CD4-positive, alpha-beta memory T cell (primary cell): ENCODE data around the gene FOXI3. TPM values are rescaled to one million over a fixed set of nuclear protein-coding genes. Genes with fewer than 3 reads are reported as not detected.
"Not testable (repeated sequence)": the region's sequence is repeated elsewhere in the genome, so short reads cannot be mapped to it uniquely, and the experiment has no call there.

Experiments used
- CTCF ChIA-PET: fragments of 350-600 bp; sonication (Branson Sonifier 250); formaldehyde crosslinking; loops from one replicate; lab custom pipeline; 2021; ENCODE audit warnings: inconsistent platforms; ENCODE audit not compliant: partially characterized antibody; lab: Charles Lee
- POLR2A ChIA-PET: fragments of 350-600 bp; sonication (Branson Sonifier 250); formaldehyde crosslinking; loops from one replicate; lab custom pipeline; 2021; ENCODE audit not compliant: partially characterized antibody; lab: Charles Lee
- DNase-seq, 5 donors: peaks; one replicate each; pipeline versions ENCODE4 v3.0.0 to v3.0.0-alpha.2; 2020 to 2022; ENCODE audit warnings: mixed read lengths in 1 of 5
- H3K27ac ChIP-seq: one replicate; pipeline ENCODE4 v1.7.0; 2013; ENCODE audit warnings: low read depth, low read length
- H3K27me3 ChIP-seq: 2 replicates; pipeline ENCODE4 v1.7.0; 2013; ENCODE audit warnings: mild to moderate bottlenecking, low read length, moderate library complexity; ENCODE audit not compliant: insufficient read depth
- H3K36me3 ChIP-seq: 2 replicates; pipeline ENCODE4 v1.7.0; 2013; ENCODE audit warnings: mild to moderate bottlenecking, low read length, moderate library complexity; ENCODE audit not compliant: insufficient read depth
- H3K4me1 ChIP-seq: 2 replicates; pipeline ENCODE4 v1.7.0; 2013; ENCODE audit warnings: mild to moderate bottlenecking, low read length, moderate library complexity; ENCODE audit not compliant: insufficient read depth
- H3K4me3 ChIP-seq, 2 donors: one replicate each; pipeline ENCODE4 v1.7.0; 2013; ENCODE audit warnings: low read length in 2 of 2, mild to moderate bottlenecking in 1 of 2
- H3K9me3 ChIP-seq, 2 donors: one replicate each; pipeline ENCODE4 v1.7.0; 2013; ENCODE audit warnings: low read length in 2 of 2, control low read depth in 1 of 2; ENCODE audit not compliant: control insufficient read depth in 1 of 2
- H3K27ac Mint-ChIP-seq, 7 donors: one replicate each; pipeline ENCODE4 v1.8.0; 2020 to 2021; ENCODE audit warnings: mixed read lengths in 7 of 7, mild to moderate bottlenecking in 6 of 7, inconsistent platforms in 3 of 7, moderate library complexity in 3 of 7
- H3K27me3 Mint-ChIP-seq, 2 donors: one replicate each; pipeline ENCODE4 v1.8.0; 2020 to 2021; ENCODE audit warnings: mixed read lengths in 2 of 2
- H3K36me3 Mint-ChIP-seq, 2 donors: one replicate each; pipeline ENCODE4 v1.8.0; 2020 to 2021; ENCODE audit warnings: mixed read lengths in 2 of 2, inconsistent platforms in 1 of 2, mild to moderate bottlenecking in 1 of 2
- H3K4me1 Mint-ChIP-seq, 4 donors: one replicate each; pipeline ENCODE4 v1.8.0; 2020 to 2021; ENCODE audit warnings: mixed read lengths in 4 of 4, mild to moderate bottlenecking in 1 of 4
- H3K4me3 Mint-ChIP-seq, 8 donors: one replicate each; pipeline ENCODE4 v1.8.0; 2020 to 2021; ENCODE audit warnings: mixed read lengths in 8 of 8, mild to moderate bottlenecking in 7 of 8, moderate library complexity in 6 of 8, inconsistent platforms in 3 of 8
- H3K9me3 Mint-ChIP-seq, 8 donors: one replicate each; pipeline ENCODE4 v1.8.0; 2020 to 2021; ENCODE audit warnings: mixed read lengths in 8 of 8, mild to moderate bottlenecking in 5 of 8, inconsistent platforms in 3 of 8, moderate library complexity in 1 of 8
- intact Hi-C: fragments of 100-400 bp; cut with micrococcal nuclease; formaldehyde crosslinking; loops from one replicate; pipeline ENCODE4 v1.15.1; 2023
- polyA plus RNA-seq, 2 donors: library from polyadenylated mRNA; unstranded; fragments of 300-500 nt; fragmentation: Illumina TruSeq; gene quantifications; one replicate each; pipeline ENCODE4 v1.2.3, GENCODE V29; 2021
- total RNA-seq, 2 experiments: library from RNA; stranded (reverse); gene quantifications; one replicate each; pipeline ENCODE4 v1.2.3, GENCODE V29; 2021

Gene FOXI3
- total and polyA plus RNA-seq, 4 experiments from 2014 or later, result not detected

- peaks cover 15 to 30% of the 10 kb centered on the region in 2 donors for H3K27me3 Mint-ChIP-seq
- CTCF ChIA-PET, result no interaction called here
- no peak for DNase-seq
- H3K9me3 Mint-ChIP-seq, result peaks cover 0 to 2% (median 0%) of the 10 kb centered on the region in 8 donors
- H3K4me1 Mint-ChIP-seq, result no peaks in the 10 kb centered on the region
- H3K4me3 ChIP-seq, result no peak overlapping the region
- no peaks in the 10 kb centered on the region for H3K36me3 ChIP-seq
- no peaks in the 10 kb centered on the region for H3K9me3 ChIP-seq
- no peak overlapping the region for H3K4me3 Mint-ChIP-seq
- H3K36me3 Mint-ChIP-seq, result no peaks in the 10 kb centered on the region
- no peak overlapping the region for H3K27ac Mint-ChIP-seq
- intact Hi-C loops, result no loop called here
- H3K27ac ChIP-seq, result no peak overlapping the region
- no peaks in the 10 kb centered on the region for H3K4me1 ChIP-seq
- no peaks in the 10 kb centered on the region for H3K27me3 ChIP-seq
- POLR2A ChIA-PET, result no interaction called here
Observed at GRCh38 chr2:88442473-88442872, 10.0 kb downstream of the FOXI3 start.

GRCh38 chr2:88442061-88442460, 10.4 kb downstream of the FOXI3 start:
- no peak overlapping the region for H3K27ac ChIP-seq
- CTCF ChIA-PET, result no interaction called here
- POLR2A ChIA-PET, result no interaction called here

DNA sequence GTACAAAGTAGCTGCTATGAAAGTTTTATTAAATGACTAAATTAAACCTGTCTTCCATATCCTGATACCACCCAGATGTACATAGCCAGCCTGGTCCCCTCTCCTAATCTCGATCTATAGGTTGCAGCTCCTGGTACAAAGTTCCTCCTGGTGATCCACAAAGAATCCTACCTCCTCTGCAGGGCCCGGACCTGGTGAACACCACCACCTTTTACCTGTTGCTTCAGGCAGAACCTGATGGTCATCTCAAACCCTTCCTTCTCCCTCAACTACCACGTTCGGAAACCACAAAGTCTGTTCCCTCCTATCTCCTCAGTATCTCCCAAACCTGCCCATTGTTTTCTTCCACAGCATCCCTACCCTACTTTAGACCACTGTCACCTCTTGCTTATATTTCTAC, 15.5 kb downstream of the FOXI3 start:
- H3K9me3 Mint-ChIP-seq, result peaks cover 0 to 2% (median 0%) of the 10 kb centered on the region in 8 donors
- Histone ChIP-seq H3K27me3 (no peaks in the 10 kb centered on the region), H3K36me3 (no peaks in the 10 kb centered on the region), H3K4me1 (no peaks in the 10 kb centered on the region), H3K9me3 (no peaks in the 10 kb centered on the region), H3K27ac (no peak overlapping the region), H3K4me3 (no peak overlapping the region)
- no peak overlapping the region for H3K4me3 Mint-ChIP-seq
- POLR2A ChIA-PET, result no interaction called here
- no peaks in the 10 kb centered on the region for H3K36me3 Mint-ChIP-seq
- no peaks in the 10 kb centered on the region for H3K4me1 Mint-ChIP-seq
- peaks cover 21 to 32% of the 10 kb centered on the region in 2 donors for H3K27me3 Mint-ChIP-seq
- intact Hi-C loops, result no loop called here
- H3K27ac Mint-ChIP-seq, result no peak overlapping the region
- DNase-seq, result no peak
- CTCF ChIA-PET, result no interaction called here

More at GRCh38 chr2:88442061-88442460, 10.4 kb downstream of the FOXI3 start:
- H3K36me3 Mint-ChIP-seq, result no peaks in the 10 kb centered on the region
- Histone ChIP-seq H3K4me1 (no peaks in the 10 kb centered on the region), H3K4me3 (no peak overlapping the region), H3K36me3 (no peaks in the 10 kb centered on the region), H3K27me3 (no peaks in the 10 kb centered on the region), H3K9me3 (no peaks in the 10 kb centered on the region)
- H3K27me3 Mint-ChIP-seq, result peaks cover 16 to 31% of the 10 kb centered on the region in 2 donors
- no peak overlapping the region for H3K4me3 Mint-ChIP-seq
- intact Hi-C loops, result no loop called here
- no peaks in the 10 kb centered on the region for H3K4me1 Mint-ChIP-seq
- H3K27ac Mint-ChIP-seq, result no peak overlapping the region
- DNase-seq, result no peak
- H3K9me3 Mint-ChIP-seq, result peaks cover 0 to 2% (median 0%) of the 10 kb centered on the region in 8 donors

DNA sequence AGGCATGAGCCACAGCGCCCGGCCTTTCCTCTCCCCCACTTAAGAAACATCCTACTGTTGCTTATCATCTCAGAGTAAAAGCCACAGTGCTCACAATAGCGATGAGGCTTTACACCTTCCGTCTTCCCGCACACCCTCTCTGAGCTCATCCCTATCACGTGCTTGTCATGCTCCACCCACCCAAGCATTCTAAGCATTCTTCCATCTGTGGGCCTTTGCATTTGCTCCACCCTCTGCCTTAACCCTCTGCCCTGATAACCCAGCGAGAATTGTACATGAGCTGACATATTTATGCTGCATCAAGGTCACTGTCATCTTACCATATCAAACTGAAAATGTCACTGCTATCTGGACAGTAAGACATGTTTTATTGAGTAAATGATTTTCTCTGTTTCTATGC, 22.6 kb downstream of the FOXI3 start:
- Histone ChIP-seq H3K36me3 (no peaks in the 10 kb centered on the region), H3K27ac (no peak overlapping the region), H3K27me3 (no peaks in the 10 kb centered on the region), H3K4me3 (no peak overlapping the region), H3K4me1 (no peaks in the 10 kb centered on the region), H3K9me3 (no peaks in the 10 kb centered on the region)
- no peak for DNase-seq
- no peak overlapping the region for H3K4me3 Mint-ChIP-seq
- H3K4me1 Mint-ChIP-seq, result no peaks in the 10 kb centered on the region
- no peaks in the 10 kb centered on the region for H3K36me3 Mint-ChIP-seq
- intact Hi-C loops, result no loop called here
- ChIA-PET POLR2A (no interaction called here), CTCF (no interaction called here)
- peaks cover 1 to 2% of the 10 kb centered on the region in 2 donors for H3K27me3 Mint-ChIP-seq
- no peak overlapping the region for H3K27ac Mint-ChIP-seq
- peaks cover 0 to 4% (median 0%) of the 10 kb centered on the region in 8 donors for H3K9me3 Mint-ChIP-seq

GRCh38 chr2:88423733-88424132, 28.8 kb downstream of the FOXI3 start:
- Mint-ChIP-seq H3K36me3 (no peaks in the 10 kb centered on the region), H3K27me3 (peaks cover 2 to 10% of the 10 kb centered on the region in 2 donors), H3K4me1 (no peaks in the 10 kb centered on the region), H3K4me3 (no peak overlapping the region), H3K9me3 (peaks cover 0 to 1% (median 0%) of the 10 kb centered on the region in 8 donors), H3K27ac (no peak overlapping the region)
- H3K27ac ChIP-seq, result no peak overlapping the region
- CTCF ChIA-PET, result no interaction called here
- POLR2A ChIA-PET, result no interaction called here
- intact Hi-C loops, result no loop called here
- H3K4me1 ChIP-seq, result no peaks in the 10 kb centered on the region
- no peaks in the 10 kb centered on the region for H3K9me3 ChIP-seq
- DNase-seq, result no peak
- no peaks in the 10 kb centered on the region for H3K36me3 ChIP-seq
- no peak overlapping the region for H3K4me3 ChIP-seq
- no peaks in the 10 kb centered on the region for H3K27me3 ChIP-seq

DNA sequence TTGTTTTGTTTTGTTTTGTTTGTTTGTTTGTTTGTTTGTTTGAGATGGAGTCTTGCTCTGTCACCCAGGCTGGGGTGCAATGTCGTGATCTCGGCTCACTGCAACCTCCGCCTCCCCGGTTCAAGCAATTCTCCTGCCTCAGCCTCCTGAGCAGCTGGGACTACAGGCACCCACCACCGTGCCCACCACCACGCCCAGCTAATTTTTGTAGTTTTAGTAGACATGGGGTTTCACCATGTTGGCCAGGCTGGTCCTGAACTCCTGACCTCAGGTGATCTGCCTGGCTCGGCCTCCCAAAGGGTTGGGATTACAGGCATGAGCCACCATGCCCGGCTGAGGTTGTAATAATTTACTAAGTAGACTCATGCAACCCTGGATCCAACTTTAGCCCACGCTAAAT, 33.4 kb downstream of the FOXI3 start:
- H3K4me1 ChIP-seq, CTCF ChIA-PET, H3K36me3 Mint-ChIP-seq, H3K27ac Mint-ChIP-seq, DNase-seq, H3K9me3 Mint-ChIP-seq, H3K4me1 Mint-ChIP-seq, intact Hi-C loops, H3K36me3 ChIP-seq, H3K27me3 ChIP-seq, H3K4me3 Mint-ChIP-seq, H3K27ac ChIP-seq, POLR2A ChIA-PET, H3K9me3 ChIP-seq, H3K4me3 ChIP-seq: not testable (repeated sequence)
- H3K27me3 Mint-ChIP-seq, result peaks cover 9 to 29% of the 10 kb centered on the region in 2 donors

DNA sequence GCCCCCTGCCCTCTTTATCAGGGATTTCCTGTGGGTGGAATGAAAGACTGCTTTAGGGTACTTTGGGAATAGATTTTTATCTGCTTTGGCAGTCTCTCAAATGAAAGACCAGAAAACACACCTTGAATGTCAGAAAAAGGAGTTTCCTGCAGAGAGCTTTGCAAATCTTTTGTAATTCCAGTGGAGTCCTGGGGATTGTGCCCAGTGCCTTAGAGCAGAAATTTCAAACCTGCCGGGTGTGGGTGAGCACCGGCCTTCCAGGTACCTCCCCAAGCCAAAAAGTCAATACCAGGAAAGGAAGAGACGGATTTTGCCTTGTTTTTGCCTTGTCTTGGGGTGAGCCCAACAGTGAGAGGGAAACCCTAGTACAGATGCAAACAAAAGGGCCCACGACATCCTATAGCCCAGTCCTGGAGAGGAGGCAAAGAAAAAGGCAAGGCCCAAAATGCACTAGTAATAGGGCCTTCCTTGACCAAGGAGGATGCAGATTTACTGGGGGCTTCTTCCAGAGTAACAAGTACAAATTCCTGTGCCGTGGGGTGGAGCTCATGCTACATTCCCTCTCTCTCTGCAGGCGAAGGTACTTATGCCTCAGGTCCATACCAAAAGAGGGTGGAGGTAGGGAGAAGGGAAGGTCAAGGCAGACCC, 36.4 kb downstream of the FOXI3 start:
- Histone ChIP-seq H3K4me3 (no peak overlapping the region), H3K4me1 (no peaks in the 10 kb centered on the region), H3K27me3 (peaks cover 3% of the 10 kb centered on the region), H3K27ac (no peak overlapping the region), H3K36me3 (no peaks in the 10 kb centered on the region), H3K9me3 (no peaks in the 10 kb centered on the region)
- Mint-ChIP-seq H3K27ac (no peak overlapping the region), H3K4me1 (no peaks in the 10 kb centered on the region), H3K36me3 (no peaks in the 10 kb centered on the region), H3K4me3 (no peak overlapping the region), H3K9me3 (no peaks in the 10 kb centered on the region), H3K27me3 (peaks cover 9 to 31% of the 10 kb centered on the region in 2 donors)
- no peak for DNase-seq
- intact Hi-C loops, result no loop called here
- POLR2A ChIA-PET, result no interaction called here
- CTCF ChIA-PET, result no interaction called here
